ENCODE measurements around the gene TEAD4. TPM values are rescaled to one million over a fixed set of nuclear protein-coding genes. Genes with fewer than 3 reads are reported as not detected.
A peak's percentile ranks its signal among the peaks of the same experiment; 100 is the strongest.

TEAD4 gene
- total and polyA plus RNA-seq, 2 donors (not counting 1 experiment from before 2014, with no cell fraction given): 6.3 to 14.3 TPM

- Histone ChIP-seq H3K4me1 (ENCODE audit: control insufficient read depth, extremely low read depth, insufficient read depth, low read length) (no peaks in the 10 kb centered on the region), H3K4me2 (ENCODE audit: extremely low read depth, insufficient read depth, low read length) (peak overlapping the region; percentile 81), H4K20me1 (ENCODE audit: control insufficient read depth, extremely low read depth, insufficient read depth, low read length) (no peaks in the 10 kb centered on the region), H3K27ac (ENCODE audit: insufficient read depth, low read length) (peak overlapping the region; percentile 62), H3K36me3 (ENCODE audit: control insufficient read depth, insufficient read depth, low read length) (no peaks in the 10 kb centered on the region), H3K4me3 (replicated peaks in 1 of 4; ENCODE audit: control extremely low read depth in 1 of 4, insufficient read depth in 1 of 4, low read depth in 3 of 4, low read length in 4 of 4) (peak overlapping the region; percentile 7 to 87 (median 38)), H3K27me3 (ENCODE audit: control insufficient read depth, insufficient read depth, low read length) (no peaks in the 10 kb centered on the region), H3K9ac (ENCODE audit: insufficient read depth, low read length) (no peak overlapping the region), H3K9me3 (ENCODE audit: control insufficient read depth, insufficient read depth, low read depth, low read length) (no peaks in the 10 kb centered on the region), H2AFZ (ENCODE audit: low read length) (no peak overlapping the region), H3K79me2 (ENCODE audit: control insufficient read depth, insufficient read depth, low read length) (peaks cover 14% of the 10 kb centered on the region)
- no peak for DNase-seq (ENCODE audit: low read depth in 2 of 2)
- TF ChIP-seq EZH2 (IDR thresholded peaks at IDR 0.05; ENCODE audit: low read length, missing control alignments) (no peak), CTCF (conservative IDR thresholded peaks at IDR 0.05 in 1 of 2, IDR thresholded peaks at IDR 0.05 in 1 of 2; ENCODE audit: low read depth in 1 of 2, low read length in 2 of 2) (no peak)
These were observed 1.3 kb upstream of the TEAD4 start for GRCh38 chr12:2957816-2958431.

- Histone ChIP-seq H3K4me3 (replicated peaks in 1 of 4; ENCODE audit: control extremely low read depth in 1 of 4, insufficient read depth in 1 of 4, low read depth in 3 of 4, low read length in 4 of 4) (peak overlapping the region; percentile 7 to 87 (median 38)), H3K4me2 (ENCODE audit: extremely low read depth, insufficient read depth, low read length) (peak overlapping the region; percentile 81), H3K9me3 (ENCODE audit: control insufficient read depth, insufficient read depth, low read depth, low read length) (no peaks in the 10 kb centered on the region), H3K36me3 (ENCODE audit: control insufficient read depth, insufficient read depth, low read length) (no peaks in the 10 kb centered on the region), H3K9ac (ENCODE audit: insufficient read depth, low read length) (no peak overlapping the region), H3K79me2 (ENCODE audit: control insufficient read depth, insufficient read depth, low read length) (peaks cover 14% of the 10 kb centered on the region), H2AFZ (ENCODE audit: low read length) (no peak overlapping the region), H3K27me3 (ENCODE audit: control insufficient read depth, insufficient read depth, low read length) (no peaks in the 10 kb centered on the region), H4K20me1 (ENCODE audit: control insufficient read depth, extremely low read depth, insufficient read depth, low read length) (no peaks in the 10 kb centered on the region), H3K4me1 (ENCODE audit: control insufficient read depth, extremely low read depth, insufficient read depth, low read length) (no peaks in the 10 kb centered on the region), H3K27ac (ENCODE audit: insufficient read depth, low read length) (peak overlapping the region; percentile 62)
- TF ChIP-seq CTCF (conservative IDR thresholded peaks at IDR 0.05 in 1 of 2, IDR thresholded peaks at IDR 0.05 in 1 of 2; ENCODE audit: low read depth in 1 of 2, low read length in 2 of 2): no peak
- no peak for TF ChIP-seq EZH2 (IDR thresholded peaks at IDR 0.05; ENCODE audit: low read length, missing control alignments)
- DNase-seq (ENCODE audit: low read depth in 2 of 2): peak; percentile 53 to 71
These were observed 585 bp upstream of the TEAD4 start for GRCh38 chr12:2958432-2959191.

- no peak for TF ChIP-seq EZH2 (IDR thresholded peaks at IDR 0.05; ENCODE audit: low read length, missing control alignments)
- TF ChIP-seq CTCF (conservative IDR thresholded peaks at IDR 0.05 in 1 of 2, IDR thresholded peaks at IDR 0.05 in 1 of 2; ENCODE audit: low read depth in 1 of 2, low read length in 2 of 2): no peak
- no peaks in the 10 kb centered on the region for H3K4me1 ChIP-seq (ENCODE audit: control insufficient read depth, extremely low read depth, insufficient read depth, low read length)
- H3K4me2 ChIP-seq (ENCODE audit: extremely low read depth, insufficient read depth, low read length): peak overlapping the region; percentile 93
- peak overlapping the region; percentile 58 to 66 (median 65) for H3K4me3 ChIP-seq (replicated peaks in 1 of 4; ENCODE audit: control extremely low read depth in 1 of 4, insufficient read depth in 1 of 4, low read depth in 3 of 4, low read length in 4 of 4)
- peak overlapping the region; percentile 63 for H2AFZ ChIP-seq (ENCODE audit: low read length)
- no peaks in the 10 kb centered on the region for H3K27me3 ChIP-seq (ENCODE audit: control insufficient read depth, insufficient read depth, low read length)
- no peaks in the 10 kb centered on the region for H4K20me1 ChIP-seq (ENCODE audit: control insufficient read depth, extremely low read depth, insufficient read depth, low read length)
- peak; percentile 62 to 73 for DNase-seq (ENCODE audit: low read depth in 2 of 2)
- peak overlapping the region; percentile 80 for H3K27ac ChIP-seq (ENCODE audit: insufficient read depth, low read length)
- H3K9me3 ChIP-seq (ENCODE audit: control insufficient read depth, insufficient read depth, low read depth, low read length): no peaks in the 10 kb centered on the region
- peaks cover 17% of the 10 kb centered on the region for H3K79me2 ChIP-seq (ENCODE audit: control insufficient read depth, insufficient read depth, low read length)
- peak overlapping the region; percentile 78 for H3K9ac ChIP-seq (ENCODE audit: insufficient read depth, low read length)
- no peaks in the 10 kb centered on the region for H3K36me3 ChIP-seq (ENCODE audit: control insufficient read depth, insufficient read depth, low read length)
These were observed 550 bp downstream of the TEAD4 start for GRCh38 chr12:2959505-2960389.
